HepG2 (cell line): ENCODE data around the gene H3-3A. TPM values are rescaled to one million over a fixed set of nuclear protein-coding genes. Genes with fewer than 3 reads are reported as not detected.
A peak's percentile ranks its signal among the peaks of the same experiment; 100 is the strongest.

Experiments used
- CC2D1A ChIP-seq: sonication (generic); formaldehyde crosslinking; IDR thresholded peaks from 2 replicates; pipeline ENCODE4 v1.8.1; 2023; ENCODE audit warnings: mild to moderate bottlenecking, missing genetic modification reagents
- DPF2 ChIP-seq: sonication (generic); formaldehyde crosslinking; IDR thresholded peaks from 2 replicates; pipeline ENCODE4 v1.4.0; 2020; ENCODE audit warnings: mild to moderate bottlenecking, low read depth, missing genetic modification reagents, borderline replicate concordance
- EED ChIP-seq: sonication (generic); formaldehyde crosslinking; IDR thresholded peaks from 2 replicates; pipeline ENCODE4 v1.5.0; 2020; ENCODE audit warnings: mild to moderate bottlenecking, missing genetic modification reagents
- ERF ChIP-seq: IDR thresholded peaks from 2 replicates; pipeline ENCODE4 v1.6.1; 2018; ENCODE audit warnings: missing biosample characterization, missing genetic modification reagents
- FOXJ3 ChIP-seq: sonication (generic); formaldehyde crosslinking; IDR thresholded peaks from 2 replicates; pipeline ENCODE4 v1.4.0; 2020; ENCODE audit warnings: missing genetic modification reagents, mild to moderate bottlenecking, borderline replicate concordance
- GABPA ChIP-seq, 2 experiments: IDR thresholded peaks; 2 replicates each; pipeline ENCODE4 v1.6.1; 2011 to 2016; ENCODE audit warnings: low read depth in 2 of 2, low read length in 1 of 2, missing biosample characterization in 1 of 2, missing genetic modification characterization in 1 of 2
- KDM5B ChIP-seq: sonication (generic); formaldehyde crosslinking; IDR thresholded peaks from 2 replicates; pipeline ENCODE4 v1.4.0; 2020; ENCODE audit warnings: missing genetic modification reagents, mild to moderate bottlenecking, borderline replicate concordance
- MAFG ChIP-seq: sonication (generic); formaldehyde crosslinking; IDR thresholded peaks from 2 replicates; pipeline ENCODE4 v1.5.1; 2020; ENCODE audit warnings: mild to moderate bottlenecking, missing genetic modification reagents
- MED1 ChIP-seq: sonication (generic); formaldehyde crosslinking; IDR thresholded peaks from 2 replicates; pipeline ENCODE4 v1.4.0; 2020; ENCODE audit warnings: missing genetic modification reagents
- MIER3 ChIP-seq: IDR thresholded peaks from 2 replicates; pipeline ENCODE4 v1.6.1; 2016; ENCODE audit warnings: missing compliant biosample characterization, borderline replicate concordance
- SALL1 ChIP-seq: sonication (generic); formaldehyde crosslinking; IDR thresholded peaks from 2 replicates; pipeline ENCODE4 v1.8.0; 2022; ENCODE audit warnings: mild to moderate bottlenecking, missing genetic modification reagents
- YEATS4 ChIP-seq: sonication (generic); formaldehyde crosslinking; IDR thresholded peaks from 2 replicates; pipeline ENCODE4 v1.4.0; 2020; ENCODE audit warnings: missing genetic modification reagents, borderline replicate concordance
- ZNF17 ChIP-seq: sonication (generic); formaldehyde crosslinking; IDR thresholded peaks from 2 replicates; pipeline ENCODE4 v1.5.0; 2020; ENCODE audit warnings: mild to moderate bottlenecking, missing genetic modification reagents
- ZNF253 ChIP-seq: sonication (generic); formaldehyde crosslinking; IDR thresholded peaks from 2 replicates; pipeline ENCODE4 v1.8.0; 2022; ENCODE audit warnings: mild to moderate bottlenecking, missing genetic modification reagents, borderline replicate concordance
- ZNF343 ChIP-seq: sonication (generic); formaldehyde crosslinking; IDR thresholded peaks from 2 replicates; pipeline ENCODE4 v1.4.0; 2020; ENCODE audit warnings: mild to moderate bottlenecking, missing genetic modification reagents
- ZNF607 ChIP-seq: sonication (generic); formaldehyde crosslinking; IDR thresholded peaks from 2 replicates; pipeline ENCODE4 v1.5.1; 2020; ENCODE audit warnings: missing genetic modification reagents, mild to moderate bottlenecking, borderline replicate concordance
- ZNF652 ChIP-seq: IDR thresholded peaks from 2 replicates; pipeline ENCODE4 v1.6.1; 2016; ENCODE audit warnings: low read depth, borderline replicate concordance
- ZNF7 ChIP-seq: IDR thresholded peaks from 2 replicates; pipeline ENCODE4 v1.6.1; 2016; ENCODE audit warnings: missing biosample characterization, missing genetic modification reagents
- polyA plus RNA-seq, 8 experiments: library from polyadenylated mRNA; depleted of rRNA in 3 of 8; stranded (reverse) in 7 of 8; unstranded in 1 of 8; fragments of >200 nt; fragmentation: Illumina TruSeq in 4 of 8; extraction: Trizol in 4 of 8; gene quantifications; 2 replicates each; pipeline versions ENCODE4 v1.2.1 to v1.2.3, GENCODE V29; 2011 to 2016; ENCODE audit warnings: low read depth in 4 of 8, missing spikeins in 1 of 8, mixed read lengths in 1 of 8; ENCODE audit not compliant: insufficient read depth in 1 of 8
- total RNA-seq, 5 experiments: library from RNA; depleted of rRNA; stranded (reverse); fragments of >200 nt; fragmentation: Illumina TruSeq; extraction: Trizol; gene quantifications; 2 replicates each; pipeline ENCODE4 v1.2.3, GENCODE V29; 2016; ENCODE audit warnings: low read depth in 1 of 5
- TF ChIP-seq, protein P1 (sequence below): sonication (generic); formaldehyde crosslinking; IDR thresholded peaks from 2 replicates; pipeline ENCODE4 v1.4.0; 2020; ENCODE audit warnings: missing genetic modification reagents, borderline replicate concordance
- TF ChIP-seq, protein P2 (sequence below): sonication (generic); formaldehyde crosslinking; IDR thresholded peaks from 2 replicates; pipeline ENCODE4 v1.4.0; 2020; ENCODE audit warnings: low read depth, mild to moderate bottlenecking, missing genetic modification reagents
- TF ChIP-seq, protein P3 (sequence below): sonication (generic); formaldehyde crosslinking; conservative IDR thresholded peaks from 2 replicates; pipeline ENCODE4 v1.5.0; 2020; ENCODE audit warnings: missing genetic modification reagents
- TF ChIP-seq, protein P4 (sequence below): IDR thresholded peaks from 2 replicates; pipeline ENCODE4 v1.6.1; 2016; ENCODE audit warnings: mild to moderate bottlenecking, missing biosample characterization, missing genetic modification reagents

H3-3A gene
- total and polyA plus RNA-seq, 2 of the 13 experiments (the other 11 are each of a cell fraction or from before 2014, with no cell fraction given): 221 to 320 TPM

DNA sequence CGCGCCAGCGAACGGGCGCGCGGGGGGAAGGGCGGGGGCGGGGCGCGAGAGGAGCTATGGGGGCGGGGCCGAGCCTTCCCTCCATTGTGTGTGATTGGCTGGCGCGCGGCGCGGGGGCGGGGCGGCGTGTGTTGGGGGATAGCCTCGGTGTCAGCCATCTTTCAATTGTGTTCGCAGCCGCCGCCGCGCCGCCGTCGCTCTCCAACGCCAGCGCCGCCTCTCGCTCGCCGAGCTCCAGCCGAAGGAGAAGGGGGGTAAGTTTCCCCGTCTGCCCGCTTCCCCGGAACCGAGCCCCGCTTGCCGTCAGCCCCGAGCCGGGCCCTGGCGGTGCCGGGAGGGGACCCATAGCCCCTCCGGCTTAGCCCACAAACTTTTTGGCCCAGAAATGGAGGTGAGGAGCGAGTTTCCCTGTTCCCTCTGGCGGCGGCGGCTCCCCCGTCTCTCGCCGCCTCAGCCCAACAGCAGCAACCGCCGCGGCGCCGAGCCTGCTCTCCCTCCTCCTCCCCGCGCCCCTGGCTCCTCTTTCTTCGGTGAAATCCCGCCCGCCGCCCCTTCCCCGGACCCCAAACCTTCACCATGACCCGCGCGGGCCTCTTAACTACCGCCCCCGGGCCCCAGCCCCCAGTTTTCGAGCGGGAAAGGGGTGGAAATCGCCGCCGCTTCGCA, at the start of gene H3-3A (continued):
- TF ChIP-seq GABPA (IDR thresholded peaks at IDR 0.05; ENCODE audit: low read depth, low read length) (no peak), GABPA (CRISPR knock-in tag; IDR thresholded peaks at IDR 0.05; ENCODE audit: low read depth) (no peak), ERF (CRISPR knock-in tag) (peak; percentile 67), MIER3 (no peak), ZNF17 (CRISPR knock-in tag) (no peak), KDM5B (CRISPR knock-in tag) (peak; percentile 65), CC2D1A (CRISPR knock-in tag) (no peak), ZNF343 (no peak), MAFG (CRISPR knock-in tag) (no peak), FOXJ3 (CRISPR knock-in tag) (no peak), ZNF7 (CRISPR knock-in tag) (no peak), ZNF253 (CRISPR knock-in tag) (no peak), YEATS4 (CRISPR knock-in tag) (no peak), ZNF652 (CRISPR knock-in tag) (no peak), SALL1 (CRISPR knock-in tag) (peak; percentile 58; the same call in 1 of the 2 replicates), EED (CRISPR knock-in tag) (peak; percentile 40; the same call in 1 of the 2 replicates), MED1 (CRISPR knock-in tag) (peak; percentile 25; the same call in 1 of the 2 replicates), ZNF607 (CRISPR knock-in tag) (peak; percentile 66; the same call in 1 of the 2 replicates), DPF2 (CRISPR knock-in tag) (no peak)
- TF ChIP-seq, protein P1, sequence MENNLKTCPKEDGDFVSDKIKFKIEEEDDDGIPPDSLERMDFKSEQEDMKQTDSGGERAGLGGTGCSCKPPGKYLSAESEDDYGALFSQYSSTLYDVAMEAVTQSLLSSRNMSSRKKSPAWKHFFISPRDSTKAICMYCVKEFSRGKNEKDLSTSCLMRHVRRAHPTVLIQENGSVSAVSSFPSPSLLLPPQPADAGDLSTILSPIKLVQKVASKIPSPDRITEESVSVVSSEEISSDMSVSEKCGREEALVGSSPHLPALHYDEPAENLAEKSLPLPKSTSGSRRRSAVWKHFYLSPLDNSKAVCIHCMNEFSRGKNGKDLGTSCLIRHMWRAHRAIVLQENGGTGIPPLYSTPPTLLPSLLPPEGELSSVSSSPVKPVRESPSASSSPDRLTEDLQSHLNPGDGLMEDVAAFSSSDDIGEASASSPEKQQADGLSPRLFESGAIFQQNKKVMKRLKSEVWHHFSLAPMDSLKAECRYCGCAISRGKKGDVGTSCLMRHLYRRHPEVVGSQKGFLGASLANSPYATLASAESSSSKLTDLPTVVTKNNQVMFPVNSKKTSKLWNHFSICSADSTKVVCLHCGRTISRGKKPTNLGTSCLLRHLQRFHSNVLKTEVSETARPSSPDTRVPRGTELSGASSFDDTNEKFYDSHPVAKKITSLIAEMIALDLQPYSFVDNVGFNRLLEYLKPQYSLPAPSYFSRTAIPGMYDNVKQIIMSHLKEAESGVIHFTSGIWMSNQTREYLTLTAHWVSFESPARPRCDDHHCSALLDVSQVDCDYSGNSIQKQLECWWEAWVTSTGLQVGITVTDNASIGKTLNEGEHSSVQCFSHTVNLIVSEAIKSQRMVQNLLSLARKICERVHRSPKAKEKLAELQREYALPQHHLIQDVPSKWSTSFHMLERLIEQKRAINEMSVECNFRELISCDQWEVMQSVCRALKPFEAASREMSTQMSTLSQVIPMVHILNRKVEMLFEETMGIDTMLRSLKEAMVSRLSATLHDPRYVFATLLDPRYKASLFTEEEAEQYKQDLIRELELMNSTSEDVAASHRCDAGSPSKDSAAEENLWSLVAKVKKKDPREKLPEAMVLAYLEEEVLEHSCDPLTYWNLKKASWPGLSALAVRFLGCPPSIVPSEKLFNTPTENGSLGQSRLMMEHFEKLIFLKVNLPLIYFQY (CRISPR knock-in tag): 0 out of 2 replicates have a peak, but pooled peaks have one; percentile 49
- TF ChIP-seq, protein P2, sequence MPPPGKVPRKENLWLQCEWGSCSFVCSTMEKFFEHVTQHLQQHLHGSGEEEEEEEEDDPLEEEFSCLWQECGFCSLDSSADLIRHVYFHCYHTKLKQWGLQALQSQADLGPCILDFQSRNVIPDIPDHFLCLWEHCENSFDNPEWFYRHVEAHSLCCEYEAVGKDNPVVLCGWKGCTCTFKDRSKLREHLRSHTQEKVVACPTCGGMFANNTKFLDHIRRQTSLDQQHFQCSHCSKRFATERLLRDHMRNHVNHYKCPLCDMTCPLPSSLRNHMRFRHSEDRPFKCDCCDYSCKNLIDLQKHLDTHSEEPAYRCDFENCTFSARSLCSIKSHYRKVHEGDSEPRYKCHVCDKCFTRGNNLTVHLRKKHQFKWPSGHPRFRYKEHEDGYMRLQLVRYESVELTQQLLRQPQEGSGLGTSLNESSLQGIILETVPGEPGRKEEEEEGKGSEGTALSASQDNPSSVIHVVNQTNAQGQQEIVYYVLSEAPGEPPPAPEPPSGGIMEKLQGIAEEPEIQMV (CRISPR knock-in tag): no peak
- TF ChIP-seq, protein P3, sequence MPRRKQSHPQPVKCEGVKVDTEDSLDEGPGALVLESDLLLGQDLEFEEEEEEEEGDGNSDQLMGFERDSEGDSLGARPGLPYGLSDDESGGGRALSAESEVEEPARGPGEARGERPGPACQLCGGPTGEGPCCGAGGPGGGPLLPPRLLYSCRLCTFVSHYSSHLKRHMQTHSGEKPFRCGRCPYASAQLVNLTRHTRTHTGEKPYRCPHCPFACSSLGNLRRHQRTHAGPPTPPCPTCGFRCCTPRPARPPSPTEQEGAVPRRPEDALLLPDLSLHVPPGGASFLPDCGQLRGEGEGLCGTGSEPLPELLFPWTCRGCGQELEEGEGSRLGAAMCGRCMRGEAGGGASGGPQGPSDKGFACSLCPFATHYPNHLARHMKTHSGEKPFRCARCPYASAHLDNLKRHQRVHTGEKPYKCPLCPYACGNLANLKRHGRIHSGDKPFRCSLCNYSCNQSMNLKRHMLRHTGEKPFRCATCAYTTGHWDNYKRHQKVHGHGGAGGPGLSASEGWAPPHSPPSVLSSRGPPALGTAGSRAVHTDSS (CRISPR knock-in tag): no peak
- TF ChIP-seq, protein P4, sequence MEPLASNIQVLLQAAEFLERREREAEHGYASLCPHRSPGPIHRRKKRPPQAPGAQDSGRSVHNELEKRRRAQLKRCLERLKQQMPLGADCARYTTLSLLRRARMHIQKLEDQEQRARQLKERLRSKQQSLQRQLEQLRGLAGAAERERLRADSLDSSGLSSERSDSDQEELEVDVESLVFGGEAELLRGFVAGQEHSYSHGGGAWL (CRISPR knock-in tag): 0 out of 2 replicates have a peak, but pooled peaks have one; percentile 53
